NCI-H69 (cell line): ENCODE measurements around the gene CYBB.

Experiments
- DNase-seq: peaks from one replicate; lab custom pipeline; 2025; lab: John Stamatoyannopoulos, UW

Gene CYBB

GRCh38 chrX:37786624-37787422 lies 7.0 kb downstream of the CYBB start:
- no peak for DNase-seq

GRCh38 chrX:37787423-37787869 lies 7.6 kb downstream of the CYBB start:
- DNase-seq, result no peak

- no peak for DNase-seq
Measured at GRCh38 chrX:37796310-37796709, 16.5 kb downstream of the CYBB start.

GRCh38 chrX:37796805-37797204 lies 16.9 kb downstream of the CYBB start:
- no peak for DNase-seq

GRCh38 chrX:37799936-37800335 lies 20.1 kb downstream of the CYBB start:
- DNase-seq, result no peak

- DNase-seq, result no peak
Measured at GRCh38 chrX:37800717-37801116, 20.9 kb downstream of the CYBB start.

- no peak for DNase-seq
Measured at GRCh38 chrX:37802028-37802427, 22.2 kb downstream of the CYBB start.

- no peak for DNase-seq
Measured at GRCh38 chrX:37803057-37803456, 23.2 kb downstream of the CYBB start.

GRCh38 chrX:37809970-37810369 lies 30.1 kb downstream of the CYBB start:
- DNase-seq, result no peak

GRCh38 chrX:37812110-37812509 lies 32.3 kb downstream of the CYBB start:
- no peak for DNase-seq

GRCh38 chrX:37813570-37813969 lies 33.7 kb downstream of the CYBB start:
- no peak for DNase-seq

- DNase-seq, result no peak
Measured at GRCh38 chrX:37815366-37815765, 35.5 kb downstream of the CYBB start.

- no peak for DNase-seq
Measured at GRCh38 chrX:37816766-37817165, 36.9 kb downstream of the CYBB start.

GRCh38 chrX:37817176-37817575 lies 37.3 kb downstream of the CYBB start:
- no peak for DNase-seq

- DNase-seq, result no peak
Measured at GRCh38 chrX:37817579-37817978, 37.7 kb downstream of the CYBB start.

- peak; percentile 28 for DNase-seq
Measured at GRCh38 chrX:37818031-37818430, 38.2 kb downstream of the CYBB start.

- no peak for DNase-seq
Measured at GRCh38 chrX:37820646-37821045, 40.8 kb downstream of the CYBB start.

GRCh38 chrX:37824491-37825214 lies 44.8 kb downstream of the CYBB start:
- peak; percentile 64 for DNase-seq

- DNase-seq, result peak; percentile 64
Measured at GRCh38 chrX:37825215-37825842, 45.5 kb downstream of the CYBB start.

- DNase-seq, result no peak
Measured at GRCh38 chrX:37829721-37830120, 49.9 kb downstream of the CYBB start.

- DNase-seq, result peak; percentile 4
Measured at GRCh38 chrX:37830371-37830770, 50.5 kb downstream of the CYBB start.

GRCh38 chrX:37834937-37835336 lies 55.1 kb downstream of the CYBB start:
- peak; percentile 6 for DNase-seq

- no peak for DNase-seq
Measured at GRCh38 chrX:37840931-37841330, 61.1 kb downstream of the CYBB start.
